ENCODE data around the gene MND1.

- no peak for TF ChIP-seq POLR2A (IDR thresholded peaks at IDR 0.05)
- TF ChIP-seq CTCF (IDR thresholded peaks at IDR 0.05) = no peak
Observed at GRCh38 chr4:153387981-153388380, 43.5 kb downstream of the MND1 start.

All from esophagus squamous epithelium (tissue), 4 donors.